WTC11 (cell line): ENCODE results near the gene NXF2B.

ENCODE experiments used
- AR ChIP-seq: fragments of 250-450 bp; sonication (Bioruptor Pico); IDR thresholded peaks from 2 replicates; pipeline ENCODE4 v1.9.0; 2021; ENCODE audit warnings: mild to moderate bottlenecking
- ATF1 ChIP-seq: sonication (generic); formaldehyde crosslinking; IDR thresholded peaks from 2 replicates; pipeline ENCODE4 v1.8.1; 2023; ENCODE audit warnings: mild to moderate bottlenecking, moderate library complexity, missing genetic modification reagents
- CTCF ChIP-seq: fragments of 200-600 bp; IDR thresholded peaks from 2 replicates; pipeline ENCODE4 v1.8.0; 2022; ENCODE audit warnings: antibody characterized with exemption
- FOXJ3 ChIP-seq: sonication (generic); formaldehyde crosslinking; IDR thresholded peaks from 2 replicates; pipeline ENCODE4 v1.9.0; 2021; ENCODE audit warnings: missing genetic modification reagents, mild to moderate bottlenecking, borderline replicate concordance
- GRHL2 ChIP-seq: fragments of 250-450 bp; sonication (Bioruptor Pico); IDR thresholded peaks from 2 replicates; pipeline ENCODE4 v1.8.0; 2022; ENCODE audit warnings: mild to moderate bottlenecking, moderate library complexity; ENCODE audit not compliant: insufficient replicate concordance, severe bottlenecking
- NR2C2 ChIP-seq: sonication (generic); formaldehyde crosslinking; IDR thresholded peaks from 2 replicates; pipeline ENCODE4 v1.8.0; 2022; ENCODE audit warnings: mild to moderate bottlenecking, missing genetic modification reagents
- ZNF121 ChIP-seq: sonication (generic); formaldehyde crosslinking; IDR thresholded peaks from 2 replicates; pipeline ENCODE4 v1.8.0; 2023; ENCODE audit warnings: missing genetic modification reagents
- TF ChIP-seq, protein P1 (sequence below): sonication (generic); formaldehyde crosslinking; IDR thresholded peaks from 2 replicates; pipeline ENCODE4 v1.8.0; 2022; ENCODE audit warnings: mild to moderate bottlenecking, missing genetic modification reagents

DNA sequence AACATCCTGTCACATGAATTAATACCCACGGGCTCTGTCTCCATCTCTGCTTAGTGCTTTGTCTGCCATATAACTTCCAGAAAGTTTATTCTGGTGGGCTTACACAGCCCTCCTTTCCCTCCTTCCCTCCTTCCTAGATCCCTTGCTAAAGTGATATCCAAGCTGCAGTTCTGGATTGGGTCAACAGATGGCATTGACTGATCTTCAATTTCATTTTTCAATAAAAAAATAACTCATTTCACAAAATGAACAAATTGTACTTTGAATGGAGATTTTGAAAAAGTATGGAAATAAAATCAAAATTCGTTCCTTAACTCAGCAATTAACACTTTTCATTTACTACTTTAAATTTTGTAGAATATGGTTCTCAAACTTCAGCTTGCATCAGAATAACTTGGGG lies 97.9 kb downstream of the NXF2B start:
- TF ChIP-seq FOXJ3 (CRISPR knock-in tag) (no peak), CTCF (no peak), NR2C2 (CRISPR knock-in tag) (no peak), GRHL2 (CRISPR knock-in tag) (no peak), ATF1 (no peak), AR (CRISPR knock-in tag) (no peak), ZNF121 (CRISPR knock-in tag) (no peak)
- TF ChIP-seq, protein P1, sequence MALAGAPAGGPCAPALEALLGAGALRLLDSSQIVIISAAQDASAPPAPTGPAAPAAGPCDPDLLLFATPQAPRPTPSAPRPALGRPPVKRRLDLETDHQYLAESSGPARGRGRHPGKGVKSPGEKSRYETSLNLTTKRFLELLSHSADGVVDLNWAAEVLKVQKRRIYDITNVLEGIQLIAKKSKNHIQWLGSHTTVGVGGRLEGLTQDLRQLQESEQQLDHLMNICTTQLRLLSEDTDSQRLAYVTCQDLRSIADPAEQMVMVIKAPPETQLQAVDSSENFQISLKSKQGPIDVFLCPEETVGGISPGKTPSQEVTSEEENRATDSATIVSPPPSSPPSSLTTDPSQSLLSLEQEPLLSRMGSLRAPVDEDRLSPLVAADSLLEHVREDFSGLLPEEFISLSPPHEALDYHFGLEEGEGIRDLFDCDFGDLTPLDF, result no peak
